GM19193 (cell line): ENCODE results near the gene RALB.

Experiments used
- POLR2A ChIP-seq: IDR thresholded peaks from 4 replicates; pipeline ENCODE4 v1.6.1; 2011; ENCODE audit not compliant: insufficient read depth, insufficient read length; ENCODE audit errors: extremely low read depth

Gene RALB, protein sequence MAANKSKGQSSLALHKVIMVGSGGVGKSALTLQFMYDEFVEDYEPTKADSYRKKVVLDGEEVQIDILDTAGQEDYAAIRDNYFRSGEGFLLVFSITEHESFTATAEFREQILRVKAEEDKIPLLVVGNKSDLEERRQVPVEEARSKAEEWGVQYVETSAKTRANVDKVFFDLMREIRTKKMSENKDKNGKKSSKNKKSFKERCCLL

DNA sequence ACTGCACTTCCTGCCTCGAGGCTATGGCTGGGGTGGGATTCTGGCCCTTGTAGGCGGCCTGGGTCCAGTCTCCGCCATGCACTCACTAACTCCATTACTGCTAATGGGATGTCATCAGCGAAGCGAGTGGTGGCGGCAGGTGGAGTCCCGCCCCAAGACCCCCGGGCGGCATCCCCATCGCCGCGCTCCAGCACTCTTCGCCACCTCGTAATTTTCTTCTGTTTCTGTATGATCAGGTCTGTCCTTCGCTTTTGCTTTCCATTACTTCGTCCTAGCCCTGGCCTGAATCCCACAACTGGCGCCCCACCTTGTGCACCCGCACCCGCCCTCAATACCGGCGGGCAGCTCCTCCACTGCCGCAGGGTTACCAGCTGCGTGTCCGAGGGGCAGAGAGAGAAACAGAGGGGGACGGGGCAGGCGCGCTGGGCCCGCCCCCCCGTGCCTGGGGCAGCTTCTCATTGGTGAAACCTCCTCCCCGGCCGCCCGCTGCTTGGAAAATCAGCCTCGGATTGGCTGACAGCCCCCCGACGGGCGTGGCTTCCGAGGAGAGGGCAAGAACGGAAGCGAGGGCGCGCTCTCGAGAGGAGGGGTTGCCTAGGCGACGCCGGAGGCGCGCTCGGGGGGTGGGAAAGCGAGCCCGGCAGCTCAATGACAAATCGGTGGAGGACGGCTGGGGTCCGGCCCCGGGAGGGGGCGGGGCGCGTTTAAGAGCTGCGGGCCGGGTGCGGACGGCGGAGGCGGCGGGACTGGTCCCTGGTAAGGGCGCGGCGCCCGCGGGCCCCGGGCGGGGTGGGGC lies at the start of gene RALB:
RALB (plus strand) TSS at position 628 of the 796 bp plus-strand sequence. CDS start 25,813 bp downstream, outside the sequence.
- peak; percentile 75 for TF ChIP-seq POLR2A

GRCh38 chr2:120203251-120204021 lies 49.2 kb upstream of the RALB start:
- TF ChIP-seq POLR2A: no peak

- TF ChIP-seq POLR2A: no peak
These were observed 48.6 kb upstream of the RALB start for GRCh38 chr2:120204022-120204405.

DNA sequence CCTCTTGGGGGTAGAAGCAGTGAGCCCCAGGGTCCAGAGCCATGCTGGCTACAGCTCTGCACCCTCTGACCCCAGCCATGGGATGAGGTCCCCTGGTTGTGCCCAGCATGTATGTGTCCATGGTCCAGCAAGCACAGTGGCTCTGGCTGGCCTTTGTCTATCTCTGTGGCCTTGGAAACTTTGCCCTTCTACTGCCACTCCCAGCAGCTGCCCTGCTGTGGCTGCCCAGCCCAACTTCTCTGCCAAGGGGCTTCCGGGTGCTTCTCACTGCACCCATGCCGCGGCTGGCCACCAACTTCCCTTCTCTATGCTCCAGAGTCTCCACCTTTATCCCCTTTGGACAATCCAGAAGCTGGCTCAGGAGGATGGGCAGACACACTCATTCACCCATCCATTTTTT lies 48.2 kb upstream of the RALB start:
- TF ChIP-seq POLR2A: no peak

DNA sequence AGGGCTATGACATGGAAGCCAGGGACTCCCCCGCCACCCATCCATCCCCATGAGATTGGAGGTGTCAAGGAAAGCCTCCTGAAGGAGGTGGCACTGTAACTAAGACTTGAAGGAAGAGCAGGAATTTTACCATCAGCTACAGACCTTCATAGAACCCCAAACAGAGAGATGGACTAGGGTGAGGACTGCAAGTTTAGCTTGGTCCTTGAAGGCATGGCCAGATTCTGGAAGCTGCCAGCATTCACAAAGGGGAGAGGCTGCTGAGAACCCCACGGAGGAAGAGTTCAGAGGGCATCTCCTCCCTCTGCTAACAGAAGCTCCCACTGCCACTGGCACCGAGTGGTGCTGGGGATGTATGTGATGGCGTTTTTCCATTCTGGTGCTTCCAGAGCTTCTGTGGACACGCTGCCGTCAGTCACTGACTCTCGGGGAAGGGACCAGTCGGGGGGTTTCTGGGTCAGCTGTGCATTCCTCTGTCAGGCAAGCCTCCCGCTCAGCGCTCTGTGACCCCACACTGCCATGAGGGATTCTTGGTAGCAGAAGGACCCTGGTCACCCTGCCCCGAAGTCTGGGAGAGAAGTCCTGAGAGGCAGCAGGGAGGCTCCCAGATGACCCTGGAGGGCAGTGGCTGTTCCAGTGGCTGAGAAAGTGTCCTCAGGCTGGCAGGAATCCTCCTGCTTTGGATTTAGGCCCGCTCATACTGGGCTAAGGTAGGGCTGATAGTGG lies 47.5 kb upstream of the RALB start:
- no peak for TF ChIP-seq POLR2A

GRCh38 chr2:120206022-120206581 lies 46.5 kb upstream of the RALB start:
- TF ChIP-seq POLR2A: no peak

GRCh38 chr2:120208381-120209353 lies 44.0 kb upstream of the RALB start:
- TF ChIP-seq POLR2A: no peak

DNA sequence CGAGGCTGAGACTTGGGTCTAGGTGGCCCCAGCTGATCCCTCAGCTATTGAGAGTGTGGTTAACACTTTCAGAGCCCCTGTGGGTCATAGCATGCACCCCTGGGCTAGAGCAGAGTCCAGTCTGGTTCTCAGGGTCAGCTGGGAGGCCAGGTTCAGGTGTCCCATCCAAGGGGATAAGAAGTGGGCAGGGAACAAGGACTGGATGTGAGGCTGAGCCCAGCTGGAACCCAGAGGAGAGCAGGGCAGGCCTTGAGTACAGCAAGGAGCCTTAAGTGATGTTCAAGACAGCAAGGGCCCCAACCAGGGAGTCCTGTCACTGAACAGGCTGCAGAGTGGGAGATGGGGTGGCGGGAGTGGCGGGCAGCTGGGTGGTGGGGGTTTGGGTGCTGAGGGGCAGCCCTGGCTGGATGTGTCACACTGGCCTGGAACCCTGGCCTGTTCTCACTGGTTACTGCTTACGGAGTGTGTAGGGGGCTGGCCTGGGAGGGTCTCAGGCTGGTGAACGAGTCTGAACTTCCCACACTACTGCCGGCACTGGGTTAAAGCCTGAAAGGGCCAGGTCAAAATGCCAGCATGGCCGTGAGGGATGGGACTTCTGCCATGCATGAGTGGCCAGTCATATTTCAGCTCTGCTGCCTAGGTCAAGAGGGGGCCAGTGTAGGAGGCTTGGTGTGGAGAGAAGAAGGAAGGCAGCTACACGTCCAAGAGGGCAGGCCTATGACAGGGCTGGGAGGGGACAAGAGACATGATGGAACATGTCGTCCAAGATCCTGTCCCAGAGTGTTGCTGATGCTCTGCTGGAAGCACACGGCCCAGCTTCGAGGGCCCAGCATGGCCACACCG lies 43.0 kb upstream of the RALB start:
- no peak for TF ChIP-seq POLR2A

DNA sequence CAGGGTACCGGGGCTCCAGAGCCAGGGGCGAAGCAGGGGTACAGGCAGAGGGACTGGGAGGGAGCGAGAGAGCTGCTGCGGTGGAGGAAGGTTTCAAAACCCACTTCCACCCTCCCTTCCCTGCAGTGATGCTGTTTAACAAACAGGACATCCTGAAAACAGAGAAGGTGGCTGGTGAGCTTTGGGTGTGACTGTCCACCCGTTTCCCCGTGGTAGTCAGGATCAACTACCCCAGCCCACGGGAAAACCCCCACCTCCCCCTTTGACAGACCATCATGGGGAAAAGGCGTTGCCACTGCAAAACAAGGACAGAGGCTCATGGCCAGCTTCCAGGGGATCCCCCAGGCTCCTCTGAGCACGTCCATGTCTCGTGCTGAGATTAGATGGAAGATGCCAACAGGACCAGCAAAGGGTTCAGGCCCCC lies 42.4 kb upstream of the RALB start:
- no peak for TF ChIP-seq POLR2A

DNA sequence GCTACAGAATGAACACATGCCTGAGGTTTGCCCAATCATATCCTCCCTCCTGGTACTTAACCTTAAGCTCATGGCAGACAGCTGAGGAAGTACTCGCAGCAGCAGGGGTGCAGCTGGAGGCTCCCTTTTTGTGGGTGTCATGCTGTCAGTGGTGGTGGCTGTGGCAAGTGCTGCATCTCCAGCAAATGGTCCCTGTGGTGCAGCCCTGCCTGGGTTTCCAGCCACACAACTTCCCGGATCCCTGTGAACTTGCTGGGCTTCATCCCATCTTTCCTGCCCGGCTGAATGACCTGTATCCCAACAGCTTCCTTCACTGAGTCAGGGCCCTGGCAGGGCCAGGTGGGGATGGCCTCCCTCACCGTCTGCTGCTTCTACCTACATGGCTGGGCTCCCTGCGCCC lies 34.5 kb upstream of the RALB start:
- no peak for TF ChIP-seq POLR2A

GRCh38 chr2:120219291-120219690 lies 33.4 kb upstream of the RALB start:
- no peak for TF ChIP-seq POLR2A

DNA sequence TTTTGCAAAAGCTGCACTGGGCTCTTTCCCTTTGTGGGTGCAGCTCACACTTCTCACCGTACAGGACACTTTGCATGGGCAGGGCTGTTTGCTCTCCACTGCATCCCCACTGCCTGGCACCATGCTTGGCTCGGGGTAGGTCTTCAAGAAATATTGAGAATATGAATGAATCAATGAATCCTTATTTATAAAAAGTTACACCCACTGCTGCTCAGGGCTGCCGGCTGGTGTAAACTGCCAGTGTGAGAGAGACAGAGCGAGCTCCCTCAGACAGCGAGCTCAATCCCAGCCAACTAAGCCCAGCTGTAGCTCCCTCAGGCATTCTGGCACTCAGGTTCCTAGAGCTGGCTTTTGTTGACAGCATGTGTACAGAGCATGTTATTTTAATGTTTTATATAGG lies 32.9 kb upstream of the RALB start:
- TF ChIP-seq POLR2A: no peak

GRCh38 chr2:120220756-120221155 lies 31.9 kb upstream of the RALB start:
- no peak for TF ChIP-seq POLR2A
